Stimulated activated CD8-positive, alpha-beta memory T cell treated with anti-CD3 and anti-CD28 coated beads, Interleukin-2, amount 100 ng/mL, for 48 hours (primary cell): ENCODE measurements around the gene IMPDH1.

Experiments used
- DNase-seq, 2 donors: peaks; one replicate each; pipeline ENCODE4 v3.0.0-alpha.2; 2020; ENCODE audit warnings: low read depth in 2 of 2

The IMPDH1 gene

GRCh38 chr7:128405471-128406313 lies 4.1 kb downstream of the IMPDH1 start:
- peak; percentile 35 to 42 for DNase-seq

DNA sequence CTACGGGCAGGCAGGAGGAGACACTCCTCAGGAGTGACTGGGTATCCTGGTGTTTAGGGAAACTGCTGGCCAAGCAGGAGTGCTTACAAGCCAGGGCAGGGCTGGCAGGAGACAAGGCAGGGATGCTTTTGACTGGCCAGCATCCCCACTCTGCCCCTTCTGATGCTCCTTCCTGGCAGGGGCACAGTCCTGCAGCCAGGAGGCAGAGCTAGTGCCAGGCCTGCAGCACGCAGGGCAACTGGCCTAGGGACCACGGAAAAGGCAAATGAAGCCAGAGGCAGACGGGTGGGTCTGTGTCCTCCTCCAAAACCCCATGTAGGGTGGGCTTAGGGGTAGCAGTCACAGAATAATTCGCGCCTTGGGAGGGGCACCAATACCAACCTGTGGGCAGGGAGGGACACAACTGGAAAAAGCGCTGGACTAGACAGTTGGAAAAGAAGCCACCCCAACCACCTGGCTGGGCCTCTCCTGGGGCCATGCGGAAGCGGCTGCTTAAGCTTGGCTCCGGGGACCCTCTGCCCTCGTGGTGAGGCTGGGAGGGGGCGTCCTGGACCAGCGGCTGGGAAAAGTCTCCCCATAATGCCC lies 4.8 kb downstream of the IMPDH1 start:
- DNase-seq, result no peak

GRCh38 chr7:128404143-128404681 lies 5.6 kb downstream of the IMPDH1 start:
- no peak for DNase-seq

- no peak for DNase-seq
Observed at GRCh38 chr7:128403676-128404075, 6.1 kb downstream of the IMPDH1 start.

DNA sequence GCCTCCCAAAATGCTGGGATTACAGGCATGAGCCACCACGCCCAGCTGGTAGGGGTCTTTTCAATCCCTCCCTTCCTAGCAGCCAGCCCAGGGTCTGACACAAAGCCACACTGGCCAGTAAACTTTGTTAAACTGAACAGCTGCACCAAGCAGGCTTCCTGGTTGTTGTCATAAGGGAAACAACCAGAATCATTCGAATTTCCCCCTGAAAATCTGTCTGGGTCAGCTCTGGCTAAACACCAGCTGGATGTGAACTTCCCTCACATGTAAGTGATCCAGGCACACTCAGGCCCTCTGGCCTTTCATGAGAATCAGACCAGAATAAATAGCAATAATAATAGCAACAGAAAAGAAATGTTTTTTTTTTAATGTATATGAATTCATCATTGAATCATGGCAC lies 7.4 kb downstream of the IMPDH1 start:
- no peak for DNase-seq

DNA sequence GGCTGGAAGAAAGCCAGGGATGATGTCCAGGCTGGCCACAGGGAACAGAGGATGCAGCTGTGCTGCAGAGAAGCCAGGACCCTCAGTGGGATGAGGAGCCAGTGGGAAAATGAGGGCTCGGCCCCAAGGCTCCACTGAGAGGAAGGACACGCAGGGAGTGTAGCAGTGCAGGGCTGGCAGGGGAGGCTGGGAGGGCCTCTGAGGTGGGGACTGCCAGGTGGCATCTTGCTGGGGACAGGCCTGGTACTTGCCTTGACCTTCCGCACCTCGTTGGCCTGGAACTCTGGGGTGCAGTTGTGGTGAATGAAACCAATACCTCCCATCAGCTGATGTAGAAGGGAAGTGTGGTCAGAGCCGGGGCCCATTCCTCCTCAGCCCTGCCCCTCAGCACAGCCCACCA lies 9.2 kb downstream of the IMPDH1 start:
- DNase-seq, result no peak

- no peak for DNase-seq
Observed at GRCh38 chr7:128399991-128400390, 9.8 kb downstream of the IMPDH1 start.

DNA sequence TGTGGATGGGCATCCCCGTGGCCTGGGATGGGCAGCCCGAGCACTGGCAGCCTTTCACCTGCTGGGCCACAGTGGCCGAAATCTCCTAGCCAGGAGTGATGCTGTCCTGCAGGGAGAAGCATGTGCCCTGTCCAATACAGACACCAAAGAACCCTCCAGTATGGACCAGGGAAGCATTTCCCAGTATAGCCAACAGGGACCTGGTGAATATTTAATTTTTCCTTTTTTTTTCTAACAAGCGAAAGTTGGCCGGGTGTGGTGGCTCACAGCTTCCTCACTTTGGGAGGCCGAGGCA lies 11.0 kb downstream of the IMPDH1 start:
- no peak for DNase-seq

GRCh38 chr7:128398016-128398840 lies 11.6 kb downstream of the IMPDH1 start:
- no peak for DNase-seq

GRCh38 chr7:128396357-128396756 lies 13.4 kb downstream of the IMPDH1 start:
- DNase-seq, result no peak

DNA sequence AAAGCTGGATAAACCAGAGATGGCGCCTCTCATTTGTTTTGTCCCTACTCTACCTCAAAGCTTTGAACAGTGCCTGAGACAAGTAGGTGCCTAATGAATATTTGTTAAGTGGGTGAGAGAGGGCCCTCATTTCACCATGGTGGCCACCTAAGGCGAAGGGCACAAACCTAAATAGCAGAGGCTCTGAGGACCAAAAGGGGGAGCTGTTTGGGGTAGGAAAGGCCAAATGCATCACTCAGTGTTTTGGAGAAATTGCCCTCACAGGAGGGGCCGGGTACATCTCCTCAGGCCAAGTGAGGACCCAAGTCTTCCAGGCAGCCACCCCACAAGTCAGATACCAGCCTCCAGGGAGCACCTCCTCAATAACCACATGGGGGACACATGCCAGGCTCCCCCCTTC lies 14.0 kb downstream of the IMPDH1 start:
- no peak for DNase-seq

GRCh38 chr7:128394904-128395496 lies 14.8 kb downstream of the IMPDH1 start:
- no peak for DNase-seq

GRCh38 chr7:128393526-128394330 lies 16.1 kb downstream of the IMPDH1 start:
- DNase-seq, result no peak

GRCh38 chr7:128392446-128393327 lies 17.1 kb downstream of the IMPDH1 start:
- no peak for DNase-seq

DNA sequence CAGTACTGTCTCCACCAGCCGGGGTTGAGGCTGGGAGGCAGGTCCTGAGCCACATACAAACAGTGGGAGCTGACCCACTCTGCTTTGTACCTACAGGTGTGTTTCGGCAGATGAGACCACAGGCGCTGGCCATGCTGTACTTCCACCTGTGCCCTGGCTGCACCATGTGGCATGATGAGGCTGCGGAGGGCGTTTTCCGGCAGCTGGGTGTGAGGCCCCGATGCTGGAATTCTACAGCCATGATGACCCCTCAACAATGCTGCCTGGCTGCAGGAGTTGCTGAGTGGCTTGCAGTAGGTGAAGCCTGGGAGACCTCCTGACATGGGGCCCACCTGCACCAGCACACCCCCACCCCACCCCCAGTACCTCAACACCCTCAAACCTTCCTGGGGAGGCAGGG lies 18.0 kb downstream of the IMPDH1 start:
- no peak for DNase-seq

DNA sequence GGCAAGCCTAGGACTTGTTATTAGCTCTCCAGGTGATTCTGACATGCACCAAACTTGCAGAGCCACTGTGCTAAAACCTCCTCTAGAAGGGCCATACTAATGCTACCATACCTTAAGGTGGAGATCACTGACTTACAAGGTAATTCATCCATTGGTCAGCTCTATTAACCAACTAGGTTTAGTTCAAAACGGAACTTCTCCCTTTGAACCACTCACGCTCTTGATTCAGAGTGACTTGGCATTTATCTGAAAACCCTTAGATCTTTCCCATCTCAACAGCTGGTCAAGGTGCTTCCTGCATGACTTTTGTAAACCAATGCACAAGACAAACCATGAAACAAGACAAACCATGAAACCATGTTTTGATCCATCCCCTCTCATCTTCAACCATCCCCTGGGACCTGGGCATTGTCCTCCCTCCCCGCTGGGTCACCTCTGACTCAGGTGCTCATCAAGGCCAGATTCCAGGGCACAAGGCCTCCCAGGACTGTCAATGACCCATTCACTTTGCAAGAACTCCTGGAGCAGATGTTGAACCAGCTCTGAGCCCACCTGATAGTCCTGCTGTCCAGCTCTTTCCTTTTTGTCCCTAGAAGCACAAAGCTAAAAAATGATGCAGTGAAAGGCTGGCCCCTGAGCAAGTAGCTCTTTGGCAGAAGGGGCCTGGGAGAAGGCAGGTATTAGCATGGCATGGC lies 18.8 kb downstream of the IMPDH1 start:
- DNase-seq, result no peak

- no peak for DNase-seq
Observed at GRCh38 chr7:128389618-128390329, 20.0 kb downstream of the IMPDH1 start.

- no peak for DNase-seq
Observed at GRCh38 chr7:128389085-128389617, 20.6 kb downstream of the IMPDH1 start.

DNA sequence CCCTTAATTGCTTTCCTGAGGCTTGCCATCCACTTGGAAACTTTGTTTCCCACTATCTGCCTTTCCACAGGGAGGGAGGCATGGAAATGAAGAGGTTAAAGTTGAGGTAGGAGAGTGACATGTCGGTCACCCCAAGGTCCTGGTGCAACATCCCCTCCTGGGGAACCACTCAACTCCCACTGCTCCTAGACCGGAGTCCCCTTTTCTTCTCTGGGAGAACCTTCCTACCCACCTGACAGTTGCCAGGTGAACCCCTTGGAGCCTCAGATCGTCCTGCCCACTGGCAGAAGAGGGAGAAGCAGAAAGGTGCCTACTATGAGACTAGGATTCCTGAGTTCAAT lies 21.7 kb downstream of the IMPDH1 start:
- no peak for DNase-seq
